H1 (cell line): Measurements from ENCODE around the gene C3orf18.

Source experiments
- CTBP2 ChIP-seq: IDR thresholded peaks from 2 replicates; pipeline ENCODE4 v1.7.0; 2011; ENCODE audit warnings: borderline replicate concordance, mild to moderate bottlenecking, moderate library complexity, mixed read lengths, low read length; ENCODE audit not compliant: insufficient read depth, insufficient read length
- KDM1A ChIP-seq: fragments of 200-600, 300-600 bp; sonication (generic); IDR thresholded peaks from 2 replicates; pipeline ENCODE4 v1.7.1; 2016; ENCODE audit warnings: mild to moderate bottlenecking, low read length, borderline replicate concordance
- NRF1 ChIP-seq: IDR thresholded peaks from 2 replicates; pipeline ENCODE4 v1.6.1; 2011; ENCODE audit warnings: mild to moderate bottlenecking, low read depth, low read length, improper control_type of control experiment
- POLR2AphosphoS5 ChIP-seq: IDR thresholded peaks from 2 replicates; pipeline ENCODE4 v1.6.1; 2011; ENCODE audit warnings: low read depth, low read length
- RFX5 ChIP-seq: IDR thresholded peaks from 2 replicates; pipeline ENCODE4 v1.6.1; 2011; ENCODE audit warnings: low read depth, low read length, improper control_type of control experiment, borderline replicate concordance
- SIN3A ChIP-seq, 2 experiments: IDR thresholded peaks in 1 of 2; conservative IDR thresholded peaks in 1 of 2; 2 replicates each; pipeline ENCODE4 v1.6.1; 2011 to 2012; ENCODE audit warnings: low read length in 2 of 2, improper control_type of control experiment in 1 of 2, low read depth in 1 of 2, mild to moderate bottlenecking in 1 of 2
- SP1 ChIP-seq: IDR thresholded peaks from 2 replicates; pipeline ENCODE4 v1.6.1; 2011; ENCODE audit warnings: low read depth, low read length
- TBP ChIP-seq: IDR thresholded peaks from 2 replicates; pipeline ENCODE4 v1.6.1; 2011; ENCODE audit warnings: low read depth, low read length, improper control_type of control experiment

GRCh38 chr3:50510325-50510724 is 57.2 kb downstream of the C3orf18 start:
- TF ChIP-seq RFX5 (no peak), POLR2AphosphoS5 (no peak), NRF1 (no peak), SIN3A (conservative IDR thresholded peaks at IDR 0.05 in 1 of 2, IDR thresholded peaks at IDR 0.05 in 1 of 2; ENCODE audit: low read depth in 1 of 2, low read length in 2 of 2) (no peak), KDM1A (no peak), TBP (no peak), CTBP2 (no peak), SP1 (no peak)
